PC-3 (cell line): ENCODE results near the gene KRTAP2-4. TPM values are rescaled to one million over a fixed set of nuclear protein-coding genes. Genes with fewer than 3 reads are reported as not detected.
"Not testable (repeated sequence)": the region's sequence is repeated elsewhere in the genome, so short reads cannot be mapped to it uniquely, and the experiment has no call there.

Experiments
- ATAC-seq: fragments of 200-7000 bp; cut with Tn5 transposase; 2 replicates; pipeline ENCODE4 v1.9.1; 2020; ENCODE audit warnings: mild to moderate bottlenecking, moderate library complexity
- BruUV-seq: library from RNA; stranded (reverse); fragments of 400-500 nt; replicated peaks from 2 replicates; lab custom pipeline; 2021; lab: Mats Ljungman, UMichigan
- CTCF ChIA-PET: fragments of 300-600 bp; sonication (Branson Sonifier 250); formaldehyde crosslinking; loops from one replicate; lab custom pipeline; 2022; ENCODE audit warnings: antibody characterized with exemption; lab: Charles Lee
- POLR2A ChIA-PET: fragments of 300-600 bp; sonication (Branson Sonifier 250); formaldehyde crosslinking; loops from one replicate; lab custom pipeline; 2022; ENCODE audit warnings: antibody characterized with exemption; ENCODE audit not compliant: unreplicated experiment; lab: Charles Lee
- DNase-seq: peaks from one replicate; pipeline ENCODE4 v3.0.0-alpha.2; 2015
- H2AFZ ChIP-seq: fragments of 300-600 bp; sonication (generic); 2 replicates; pipeline ENCODE4 v1.6.0; 2016; ENCODE audit warnings: antibody characterized with exemption, low read length
- H3F3A ChIP-seq: fragments of 300-600 bp; sonication (generic); one replicate; pipeline ENCODE4 v1.6.0; 2017; ENCODE audit warnings: antibody characterized with exemption, low read length, control low read depth, mild to moderate bottlenecking; ENCODE audit not compliant: unreplicated experiment
- H3K27ac ChIP-seq: fragments of 300-600 bp; sonication (generic); 2 replicates; pipeline ENCODE4 v1.5.1; 2016; ENCODE audit warnings: mild to moderate bottlenecking, low read length
- H3K27me3 ChIP-seq: fragments of 300-600 bp; sonication (generic); 2 replicates; pipeline ENCODE4 v1.6.1; 2016; ENCODE audit warnings: low read length, mixed read lengths
- H3K36me3 ChIP-seq: fragments of 300-600 bp; sonication (generic); 2 replicates; pipeline ENCODE4 v1.6.1; 2016; ENCODE audit warnings: low read depth, mixed run types, low read length, mixed read lengths
- H3K4me1 ChIP-seq: fragments of 300-600 bp; sonication (generic); 2 replicates; pipeline ENCODE4 v1.5.1; 2016; ENCODE audit warnings: low read length; ENCODE audit not compliant: insufficient read depth
- H3K4me2 ChIP-seq: fragments of 300-600 bp; sonication (generic); 2 replicates; pipeline ENCODE4 v1.6.0; 2016; ENCODE audit warnings: low read length
- H3K4me3 ChIP-seq: fragments of 300-600 bp; sonication (generic); 2 replicates; pipeline ENCODE4 v1.5.1; 2016; ENCODE audit warnings: mild to moderate bottlenecking, low read length, mixed read lengths
- H3K79me2 ChIP-seq: fragments of 300-600 bp; sonication (generic); 2 replicates; pipeline ENCODE4 v1.6.1; 2017; ENCODE audit warnings: low read length, mixed read lengths
- H3K9ac ChIP-seq: fragments of 300-600 bp; sonication (generic); 2 replicates; pipeline ENCODE4 v1.6.0; 2016; ENCODE audit warnings: mild to moderate bottlenecking, low read length
- H3K9me2 ChIP-seq: fragments of 300-600 bp; sonication (generic); replicated peaks from 2 replicates; pipeline ENCODE4 v1.6.1; 2016; ENCODE audit warnings: mixed run types, low read length, mixed read lengths
- H3K9me3 ChIP-seq: fragments of 300-600 bp; sonication (generic); 2 replicates; pipeline ENCODE4 v1.6.1; 2016; ENCODE audit warnings: low read length, mixed read lengths
- H4K20me1 ChIP-seq: fragments of 300-600 bp; sonication (generic); 2 replicates; pipeline ENCODE4 v1.6.1; 2016; ENCODE audit warnings: low read length, mixed read lengths
- EZH2 ChIP-seq: fragments of 300-600 bp; sonication (generic); IDR thresholded peaks from one replicate; pipeline ENCODE4 v1.6.1; 2017; ENCODE audit warnings: antibody characterized with exemption, mild to moderate bottlenecking, low read length; ENCODE audit not compliant: unreplicated experiment
- EZH2phosphoT487 ChIP-seq: fragments of 300-600 bp; sonication (generic); IDR thresholded peaks from 2 replicates; pipeline ENCODE4 v1.6.1; 2018; ENCODE audit warnings: mild to moderate bottlenecking, antibody characterized with exemption, low read length, borderline replicate concordance
- intact Hi-C: fragments of 100-400 bp; cut with micrococcal nuclease; formaldehyde crosslinking; loops from 2 replicates; pipeline ENCODE4 v1.9.0; 2023
- total RNA-seq: library from RNA; depleted of rRNA; stranded (reverse); fragments of >200 nt; gene quantifications from 2 replicates; pipeline ENCODE4 v1.2.3, GENCODE V29; 2014
- TF ChIP-seq, protein P1 (sequence below): fragments of 300-600 bp; sonication (generic); conservative IDR thresholded peaks from 2 replicates; pipeline ENCODE4 v1.5.1; 2017; ENCODE audit warnings: antibody characterized with exemption, low read depth, mild to moderate bottlenecking, low read length

KRTAP2-4 gene
- total RNA-seq, 1 experiment from 2014 or later = not detected

DNA sequence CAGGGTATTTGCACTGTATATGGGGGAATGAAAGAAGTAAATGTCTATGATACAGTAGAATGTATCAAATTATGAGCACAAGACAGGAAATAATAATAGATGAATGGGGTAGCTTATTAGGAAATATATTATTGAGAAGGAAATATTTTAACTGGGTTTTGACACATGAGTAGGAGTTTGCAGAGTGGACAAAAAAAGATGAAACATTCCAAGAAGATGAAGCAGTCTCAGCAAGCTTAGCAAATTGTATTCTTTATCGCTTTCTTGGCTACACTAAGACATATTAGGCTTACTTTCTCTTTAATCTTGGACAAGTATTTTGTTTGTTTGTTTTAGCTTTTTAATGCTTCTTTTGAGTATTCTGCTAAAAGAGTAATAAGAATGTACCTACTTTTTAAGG is 38.2 kb upstream of the KRTAP2-4 start:
- Histone ChIP-seq H2AFZ (no peak overlapping the region), H3K9ac (no peak overlapping the region), H3F3A (no peaks in the 10 kb centered on the region), H3K79me2 (0 out of 2 replicates have a peak, but pooled peaks cover 5% of the 10 kb centered on the region), H3K9me3 (no peaks in the 10 kb centered on the region), H3K36me3 (no peaks in the 10 kb centered on the region), H3K4me3 (peak overlapping the region; percentile 36; the same call in 1 of the 2 replicates), H3K4me2 (peak overlapping the region; percentile 54), H3K9me2 (no peaks in the 10 kb centered on the region), H3K27ac (peak overlapping the region; percentile 27; the same call in 1 of the 2 replicates), H3K4me1 (peaks cover 34% of the 10 kb centered on the region), H3K27me3 (no peaks in the 10 kb centered on the region), H4K20me1 (no peaks in the 10 kb centered on the region)
- DNase-seq = peak; percentile 7
- TF ChIP-seq EZH2 (no peak), EZH2phosphoT487 (no peak)
- TF ChIP-seq, protein P1, sequence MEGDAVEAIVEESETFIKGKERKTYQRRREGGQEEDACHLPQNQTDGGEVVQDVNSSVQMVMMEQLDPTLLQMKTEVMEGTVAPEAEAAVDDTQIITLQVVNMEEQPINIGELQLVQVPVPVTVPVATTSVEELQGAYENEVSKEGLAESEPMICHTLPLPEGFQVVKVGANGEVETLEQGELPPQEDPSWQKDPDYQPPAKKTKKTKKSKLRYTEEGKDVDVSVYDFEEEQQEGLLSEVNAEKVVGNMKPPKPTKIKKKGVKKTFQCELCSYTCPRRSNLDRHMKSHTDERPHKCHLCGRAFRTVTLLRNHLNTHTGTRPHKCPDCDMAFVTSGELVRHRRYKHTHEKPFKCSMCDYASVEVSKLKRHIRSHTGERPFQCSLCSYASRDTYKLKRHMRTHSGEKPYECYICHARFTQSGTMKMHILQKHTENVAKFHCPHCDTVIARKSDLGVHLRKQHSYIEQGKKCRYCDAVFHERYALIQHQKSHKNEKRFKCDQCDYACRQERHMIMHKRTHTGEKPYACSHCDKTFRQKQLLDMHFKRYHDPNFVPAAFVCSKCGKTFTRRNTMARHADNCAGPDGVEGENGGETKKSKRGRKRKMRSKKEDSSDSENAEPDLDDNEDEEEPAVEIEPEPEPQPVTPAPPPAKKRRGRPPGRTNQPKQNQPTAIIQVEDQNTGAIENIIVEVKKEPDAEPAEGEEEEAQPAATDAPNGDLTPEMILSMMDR = no peak
- intact Hi-C loops = no loop called here
- POLR2A ChIA-PET = interaction anchor here (0.5 kb wide), 1 partner anchor 47 kb away, joined by 3 read pairs; no protein-coding TSS in a partner anchor
- CTCF ChIA-PET = no interaction called here
- no peak for ATAC-seq
- BruUV-seq = TSS peak; percentile 69

GRCh38 chr17:41101586-41102259 is 36.0 kb upstream of the KRTAP2-4 start, which contains the start of gene KRTAP4-16:
KRTAP4-16 (minus strand) TSS chr17:41102209; CDS start chr17:41102209, 0 bp downstream.
- peak within 1 kb of the TSS; percentile 61 for H3K4me2 ChIP-seq
- POLR2A ChIA-PET = no interaction called here

DNA sequence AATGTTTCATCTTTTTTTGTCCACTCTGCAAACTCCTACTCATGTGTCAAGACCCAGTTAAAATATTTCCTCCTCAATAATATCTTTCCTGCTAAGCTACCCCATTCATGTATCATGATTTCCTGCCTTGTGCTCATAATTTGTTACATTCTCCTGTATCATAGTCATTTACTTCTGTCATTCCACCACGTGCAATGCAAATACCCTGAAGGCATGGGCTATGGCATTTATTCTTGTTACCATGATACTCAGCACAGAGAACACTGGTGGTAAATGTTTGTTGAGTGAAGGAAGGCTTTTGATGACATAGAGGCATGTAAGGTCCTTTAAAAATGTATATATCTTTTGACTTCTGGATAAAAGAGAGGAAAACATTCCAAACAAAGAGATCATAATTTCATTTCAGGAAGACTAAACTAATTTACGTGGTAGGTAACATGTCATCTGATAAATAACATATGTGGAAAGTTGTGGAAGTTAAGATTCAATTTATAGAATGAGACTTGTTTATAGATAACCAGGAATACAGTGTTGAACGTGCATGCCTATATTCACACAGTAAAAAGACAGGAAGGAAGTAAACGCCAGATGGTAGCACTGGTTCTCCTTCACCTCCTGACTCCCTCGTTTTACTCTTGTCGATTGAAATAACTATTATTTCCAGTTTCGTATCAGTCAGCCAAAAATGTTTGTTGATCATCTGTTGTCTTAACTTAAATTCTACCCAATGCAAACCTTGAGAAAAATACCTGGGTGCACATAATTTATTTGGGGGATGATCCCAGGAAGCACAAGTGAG is 34.2 kb upstream of the KRTAP2-4 start:
- peak; percentile 71 for ATAC-seq

More at GRCh38 chr17:41101586-41102259, 36.0 kb upstream of the KRTAP2-4 start, which contains the start of gene KRTAP4-16:
- no peaks in the 10 kb centered on the region for H3F3A ChIP-seq
- no TSS peak for BruUV-seq
- TF ChIP-seq, protein P1 = no peak
- TF ChIP-seq EZH2 (no peak), EZH2phosphoT487 (no peak)
- H2AFZ ChIP-seq = no peak within 1 kb of the TSS
- CTCF ChIA-PET = no interaction called here
- no peaks in the 10 kb centered on the region for H3K36me3 ChIP-seq
- H3K4me1 ChIP-seq = peaks cover 45% of the 10 kb centered on the region
- H3K27ac ChIP-seq = 0 out of 2 replicates have a peak within 1 kb of the TSS, but pooled peaks have one; percentile 9
- H3K79me2 ChIP-seq = 0 out of 2 replicates have a peak, but pooled peaks cover 5% of the 10 kb centered on the region
- ATAC-seq = no peak
- H4K20me1 ChIP-seq = no peaks in the 10 kb centered on the region
- peak within 1 kb of the TSS; percentile 47; the same call in 1 of the 2 replicates for H3K4me3 ChIP-seq
- H3K9ac ChIP-seq = no peak within 1 kb of the TSS
- DNase-seq = peak; percentile 49
- no peaks in the 10 kb centered on the region for H3K9me3 ChIP-seq
- no peaks in the 10 kb centered on the region for H3K9me2 ChIP-seq
- no peaks in the 10 kb centered on the region for H3K27me3 ChIP-seq
- intact Hi-C loops = no loop called here

More for the DNA sequence above, 34.2 kb upstream of the KRTAP2-4 start:
- H3K9me3 ChIP-seq, BruUV-seq, H3K36me3 ChIP-seq, H3F3A ChIP-seq, H3K79me2 ChIP-seq, H3K4me3 ChIP-seq, POLR2A ChIA-PET, intact Hi-C loops, H3K27me3 ChIP-seq, CTCF ChIA-PET, H4K20me1 ChIP-seq, H2AFZ ChIP-seq, H3K9ac ChIP-seq, H3K9me2 ChIP-seq: not testable (repeated sequence)
- peaks cover 44% of the 10 kb centered on the region for H3K4me1 ChIP-seq
- H3K27ac ChIP-seq = peak overlapping the region; percentile 73
- peak overlapping the region; percentile 7 for H3K4me2 ChIP-seq
- DNase-seq = peak; percentile 97
